CD14-positive monocyte (primary cell): ENCODE results near the gene ANO6. TPM values are rescaled to one million over a fixed set of nuclear protein-coding genes. Genes with fewer than 3 reads are reported as not detected.

ENCODE experiments used
- DNase-seq, 3 donors: peaks; one replicate each; pipeline ENCODE4 v3.0.0-alpha.2; 2011 to 2022
- H2AFZ ChIP-seq: 2 replicates; pipeline ENCODE4 v1.6.0; 2012; ENCODE audit warnings: mild to moderate bottlenecking, low read depth, low read length, inconsistent platforms; ENCODE audit not compliant: insufficient read depth, poor library complexity, severe bottlenecking
- H3K27ac ChIP-seq, 2 donors: 1 replicate in 1 of 2; 2 replicates in 1 of 2; pipeline ENCODE4 v1.5.1; 2012 to 2013; ENCODE audit warnings: low read length in 2 of 2, control low read depth in 1 of 2, inconsistent platforms in 1 of 2, low read depth in 1 of 2, mild to moderate bottlenecking in 1 of 2
- H3K27me3 ChIP-seq, 2 donors: one replicate each; pipeline versions ENCODE4 v1.6.0 to v1.6.1; 2011 to 2013; ENCODE audit warnings: low read length in 2 of 2; ENCODE audit not compliant: control insufficient read depth in 2 of 2, insufficient read depth in 2 of 2
- H3K36me3 ChIP-seq, 2 donors: replicated peaks in 1 of 2; 1 replicate in 1 of 2; 2 replicates in 1 of 2; pipeline versions ENCODE4 v1.5.1 to v1.6.1; 2012 to 2013; ENCODE audit warnings: low read length in 2 of 2, control low read depth in 1 of 2, inconsistent platforms in 1 of 2, mild to moderate bottlenecking in 1 of 2; ENCODE audit not compliant: insufficient read depth in 2 of 2, control insufficient read depth in 1 of 2
- H3K4me1 ChIP-seq, 2 donors: 1 replicate in 1 of 2; 2 replicates in 1 of 2; pipeline versions ENCODE4 v1.5.1 to v1.6.1; 2012 to 2013; ENCODE audit warnings: low read length in 2 of 2, control low read depth in 1 of 2, inconsistent platforms in 1 of 2, mild to moderate bottlenecking in 1 of 2, moderate library complexity in 1 of 2; ENCODE audit not compliant: insufficient read depth in 2 of 2, control insufficient read depth in 1 of 2
- H3K4me2 ChIP-seq: replicated peaks from 2 replicates; pipeline ENCODE3; 2012; ENCODE audit warnings: low read length, moderate library complexity, mild to moderate bottlenecking; ENCODE audit not compliant: poor library complexity, severe bottlenecking; ENCODE audit errors: extremely low read depth
- H3K4me3 ChIP-seq, 3 experiments: fragments of 200-600 bp in 1 of 3; sonication (generic) in 1 of 3; replicated peaks in 1 of 3; 1 replicate in 2 of 3; 2 replicates in 1 of 3; pipeline ENCODE4 v1.5.1; 2011 to 2013; ENCODE audit warnings: low read length in 3 of 3, mild to moderate bottlenecking in 3 of 3, control low read depth in 2 of 3, low read depth in 2 of 3, inconsistent platforms in 1 of 3, moderate library complexity in 1 of 3
- H3K79me2 ChIP-seq: 2 replicates; pipeline ENCODE4 v1.6.0; 2012; ENCODE audit warnings: mild to moderate bottlenecking, control low read depth, inconsistent platforms, low read length, moderate library complexity; ENCODE audit not compliant: insufficient read depth
- H3K9ac ChIP-seq: 2 replicates; pipeline ENCODE4 v1.6.0; 2017; ENCODE audit warnings: low read length, mild to moderate bottlenecking; ENCODE audit not compliant: insufficient read depth, poor library complexity, severe bottlenecking
- H3K9me3 ChIP-seq, 2 donors: replicated peaks in 1 of 2; 1 replicate in 1 of 2; 2 replicates in 1 of 2; pipeline versions ENCODE4 v1.5.1 to v1.6.1; 2012 to 2013; ENCODE audit warnings: low read length in 2 of 2, control low read depth in 1 of 2; ENCODE audit not compliant: control insufficient read depth in 1 of 2, insufficient read depth in 1 of 2
- H4K20me1 ChIP-seq: 2 replicates; pipeline ENCODE4 v1.6.0; 2012; ENCODE audit warnings: mild to moderate bottlenecking, low read length, control low read depth, moderate library complexity; ENCODE audit not compliant: insufficient read depth
- H3K27ac Mint-ChIP-seq, 7 donors: one replicate each; pipeline ENCODE4 v1.8.0; 2020; ENCODE audit warnings: mild to moderate bottlenecking in 7 of 7, mixed read lengths in 7 of 7, moderate library complexity in 6 of 7, inconsistent platforms in 2 of 7
- H3K27me3 Mint-ChIP-seq, 3 donors: one replicate each; pipeline ENCODE4 v1.8.0; 2021 to 2022; ENCODE audit warnings: low read depth in 3 of 3, mild to moderate bottlenecking in 3 of 3, mixed read lengths in 3 of 3, moderate library complexity in 3 of 3, inconsistent platforms in 1 of 3
- H3K36me3 Mint-ChIP-seq, 2 donors: one replicate each; pipeline ENCODE4 v1.8.0; 2020; ENCODE audit warnings: mixed read lengths in 2 of 2, inconsistent platforms in 1 of 2, mild to moderate bottlenecking in 1 of 2
- H3K4me1 Mint-ChIP-seq: one replicate; pipeline ENCODE4 v1.8.0; 2020; ENCODE audit warnings: mild to moderate bottlenecking, mixed read lengths
- H3K4me3 Mint-ChIP-seq, 2 donors: one replicate each; pipeline ENCODE4 v1.8.0; 2020; ENCODE audit warnings: mild to moderate bottlenecking in 2 of 2, mixed read lengths in 2 of 2, moderate library complexity in 1 of 2
- H3K9me3 Mint-ChIP-seq, 7 donors: one replicate each; pipeline ENCODE4 v1.8.0; 2020 to 2022; ENCODE audit warnings: mixed read lengths in 7 of 7, mild to moderate bottlenecking in 6 of 7, moderate library complexity in 6 of 7, inconsistent platforms in 2 of 7
- WGBS: methylation state at CpG from one replicate; pipeline ENCODE4 v1.1.5; 2013; ENCODE audit warnings: missing lambda C conversion rate; ENCODE audit not compliant: insufficient coverage; 5-methylcytosine and 5-hydroxymethylcytosine counted together
- intact Hi-C, 2 donors: fragments of 100-400 bp; cut with micrococcal nuclease; formaldehyde crosslinking; loops; one replicate each; pipeline versions ENCODE4 v1.15.0 to v1.15.1; 2023
- polyA plus RNA-seq, 3 donors: library from polyadenylated mRNA; depleted of rRNA in 1 of 3; unstranded in 2 of 3; stranded (reverse) in 1 of 3; fragments of 300-500 nt in 2 of 3; fragments of >200 nt in 1 of 3; fragmentation: Illumina TruSeq in 2 of 3; gene quantifications; 1 replicate in 2 of 3; 2 replicates in 1 of 3; pipeline ENCODE4 v1.2.3, GENCODE V29; 2012 to 2021
- TF ChIP-seq, protein P1 (sequence below): fragments of 200-600 bp; IDR thresholded peaks from one replicate; pipeline ENCODE4 v1.8.0; 2022; ENCODE audit warnings: antibody characterized with exemption, mild to moderate bottlenecking

ANO6 gene
- polyA plus RNA-seq, 3 donors = 20.2 to 48.7 (median 34.1) TPM

- H3K27ac Mint-ChIP-seq = no peak overlapping the region
- Histone ChIP-seq H2AFZ (no peak overlapping the region), H3K27me3 (no peaks in the 10 kb centered on the region), H4K20me1 (peaks cover 3% of the 10 kb centered on the region), H3K4me1 (no peaks in the 10 kb centered on the region), H3K4me3 (no peak overlapping the region), H3K4me2 (no peak overlapping the region), H3K79me2 (no peaks in the 10 kb centered on the region), H3K36me3 (peaks cover 7 to 28% of the 10 kb centered on the region in 2 donors), H3K9me3 (no peaks in the 10 kb centered on the region), H3K9ac (no peak overlapping the region), H3K27ac (no peak overlapping the region)
- no peaks in the 10 kb centered on the region for H3K4me1 Mint-ChIP-seq
- no peak for DNase-seq
- H3K4me3 Mint-ChIP-seq = no peak overlapping the region
- TF ChIP-seq, protein P1, sequence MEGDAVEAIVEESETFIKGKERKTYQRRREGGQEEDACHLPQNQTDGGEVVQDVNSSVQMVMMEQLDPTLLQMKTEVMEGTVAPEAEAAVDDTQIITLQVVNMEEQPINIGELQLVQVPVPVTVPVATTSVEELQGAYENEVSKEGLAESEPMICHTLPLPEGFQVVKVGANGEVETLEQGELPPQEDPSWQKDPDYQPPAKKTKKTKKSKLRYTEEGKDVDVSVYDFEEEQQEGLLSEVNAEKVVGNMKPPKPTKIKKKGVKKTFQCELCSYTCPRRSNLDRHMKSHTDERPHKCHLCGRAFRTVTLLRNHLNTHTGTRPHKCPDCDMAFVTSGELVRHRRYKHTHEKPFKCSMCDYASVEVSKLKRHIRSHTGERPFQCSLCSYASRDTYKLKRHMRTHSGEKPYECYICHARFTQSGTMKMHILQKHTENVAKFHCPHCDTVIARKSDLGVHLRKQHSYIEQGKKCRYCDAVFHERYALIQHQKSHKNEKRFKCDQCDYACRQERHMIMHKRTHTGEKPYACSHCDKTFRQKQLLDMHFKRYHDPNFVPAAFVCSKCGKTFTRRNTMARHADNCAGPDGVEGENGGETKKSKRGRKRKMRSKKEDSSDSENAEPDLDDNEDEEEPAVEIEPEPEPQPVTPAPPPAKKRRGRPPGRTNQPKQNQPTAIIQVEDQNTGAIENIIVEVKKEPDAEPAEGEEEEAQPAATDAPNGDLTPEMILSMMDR = no peak
- intact Hi-C loops = no loop called here
- H3K9me3 Mint-ChIP-seq = peaks cover 0 to 2% (median 0%) of the 10 kb centered on the region in 7 donors
- no peaks in the 10 kb centered on the region for H3K27me3 Mint-ChIP-seq
- H3K36me3 Mint-ChIP-seq = peaks cover 17 to 36% of the 10 kb centered on the region in 2 donors
These were observed 123.1 kb downstream of the ANO6 start for GRCh38 chr12:45339035-45339434.

DNA sequence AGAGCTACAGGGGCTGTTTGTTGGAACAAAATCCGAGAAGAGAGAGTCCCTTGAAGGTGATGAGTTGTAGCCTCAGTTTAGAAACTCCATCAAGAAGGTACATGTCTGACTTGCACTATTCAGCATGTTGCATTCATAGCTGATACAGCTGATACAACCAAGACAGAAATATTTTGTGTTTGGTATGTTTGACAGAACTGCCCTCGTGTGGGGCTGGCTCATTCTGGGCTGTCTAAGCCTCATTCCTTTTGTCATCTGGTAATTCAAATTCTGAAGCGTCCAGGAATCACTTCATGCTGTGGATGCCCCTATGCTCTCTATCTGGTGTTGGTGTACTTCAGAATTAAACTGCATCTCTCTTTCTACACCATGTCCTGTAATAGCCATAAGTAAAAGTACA is 126.3 kb downstream of the ANO6 start:
- no peaks in the 10 kb centered on the region for H3K4me1 ChIP-seq
- WGBS = 100% methylated on average over 2 of the region's 3 CpGs
- no peaks in the 10 kb centered on the region for H3K27me3 Mint-ChIP-seq
- H3K9me3 ChIP-seq = no peaks in the 10 kb centered on the region
- H3K4me2 ChIP-seq = no peak overlapping the region
- no peak for DNase-seq
- no peak overlapping the region for H3K4me3 Mint-ChIP-seq
- no peak overlapping the region for H3K4me3 ChIP-seq
- TF ChIP-seq, protein P1 = no peak
- H3K27me3 ChIP-seq = no peaks in the 10 kb centered on the region
- no peaks in the 10 kb centered on the region for H3K4me1 Mint-ChIP-seq
- intact Hi-C loops = no loop called here
- no peak overlapping the region for H2AFZ ChIP-seq
- H3K9me3 Mint-ChIP-seq = peaks cover 0 to 2% (median 0%) of the 10 kb centered on the region in 7 donors
- H3K79me2 ChIP-seq = no peaks in the 10 kb centered on the region
- H3K36me3 ChIP-seq = peaks cover 14 to 42% of the 10 kb centered on the region in 2 donors
- peaks cover 25 to 45% of the 10 kb centered on the region in 2 donors for H3K36me3 Mint-ChIP-seq
- H3K27ac ChIP-seq = no peak overlapping the region
- H4K20me1 ChIP-seq = peaks cover 3% of the 10 kb centered on the region
- H3K9ac ChIP-seq = no peak overlapping the region
- no peak overlapping the region for H3K27ac Mint-ChIP-seq
